Peyer's patch (tissue), 4 donors: Measurements from ENCODE around the gene PIAS4. TPM values are rescaled to one million over a fixed set of nuclear protein-coding genes. Genes with fewer than 3 reads are reported as not detected.

Experiments
- DNase-seq, 3 donors: peaks; one replicate each; pipeline ENCODE4 v3.0.0-alpha.2; 2017 to 2019
- H3K27ac ChIP-seq, 4 donors: fragments of 200-600 bp; sonication (generic); one replicate each; pipeline ENCODE4 v1.5.1; 2016 to 2019
- H3K27me3 ChIP-seq, 2 donors: fragments of 200-600 bp; sonication (generic); one replicate each; pipeline ENCODE4 v1.5.1; 2019
- H3K36me3 ChIP-seq, 3 donors: fragments of 200-600 bp; sonication (generic); one replicate each; pipeline ENCODE4 v1.5.1; 2016 to 2019
- H3K4me1 ChIP-seq, 4 donors: fragments of 200-600 bp; sonication (generic); one replicate each; pipeline ENCODE4 v1.5.1; 2016 to 2019
- H3K4me3 ChIP-seq, 4 donors: fragments of 200-600 bp; sonication (generic); 1 replicate in 3 of 4; 2 replicates in 1 of 4; pipeline ENCODE4 v1.5.1; 2016 to 2019; ENCODE audit warnings: mild to moderate bottlenecking in 1 of 4
- H3K9me3 ChIP-seq, 4 donors: fragments of 200-600 bp; sonication (generic); one replicate each; pipeline ENCODE4 v1.5.1; 2016 to 2019; ENCODE audit warnings: mild to moderate bottlenecking in 1 of 4
- CTCF ChIP-seq, 6 experiments: fragments of 450-650 bp in 4 of 6; fragments of 200-600 bp in 2 of 6; sonication (generic) in 1 of 6; IDR thresholded peaks; one replicate each; pipeline ENCODE4 v1.5.1; 2017 to 2019; ENCODE audit warnings: antibody characterized with exemption in 6 of 6, mild to moderate bottlenecking in 3 of 6, moderate library complexity in 1 of 6
- POLR2A ChIP-seq, 2 donors: fragments of 450-650 bp; IDR thresholded peaks; one replicate each; pipeline ENCODE4 v1.5.1; 2017; ENCODE audit warnings: antibody characterized with exemption in 2 of 2, mild to moderate bottlenecking in 2 of 2, moderate library complexity in 2 of 2
- total RNA-seq, 4 donors: library from RNA; depleted of rRNA; stranded (reverse); fragments of >200 nt; gene quantifications; one replicate each; pipeline ENCODE4 v1.1.0, GENCODE V29; 2016

The PIAS4 gene
- total RNA-seq, 4 donors from 2014 or later, result 15.9 to 47.9 (median 24.2) TPM

GRCh38 chr19:3976495-3977241, 30.9 kb upstream of the PIAS4 start:
- H3K4me3 ChIP-seq, result no peak overlapping the region
- DNase-seq, result no peak
- H3K9me3 ChIP-seq, result no peaks in the 10 kb centered on the region
- H3K27me3 ChIP-seq, result no peaks in the 10 kb centered on the region
- H3K27ac ChIP-seq, result no peak overlapping the region
- peaks cover 0 to 2% (median under 1%) of the 10 kb centered on the region in 4 donors for H3K4me1 ChIP-seq
- TF ChIP-seq POLR2A (IDR thresholded peaks at IDR 0.05), result no peak
- no peak for TF ChIP-seq CTCF (IDR thresholded peaks at IDR 0.05)
- peaks cover 0 to 68% (median 9%) of the 10 kb centered on the region in 3 donors for H3K36me3 ChIP-seq

- no peak for DNase-seq
- Histone ChIP-seq H3K4me1 (no peaks in the 10 kb centered on the region), H3K27ac (no peak overlapping the region), H3K27me3 (no peaks in the 10 kb centered on the region), H3K9me3 (no peaks in the 10 kb centered on the region), H3K4me3 (no peak overlapping the region), H3K36me3 (peaks cover 0 to 76% (median 9%) of the 10 kb centered on the region in 3 donors)
- TF ChIP-seq CTCF (IDR thresholded peaks at IDR 0.05), result no peak
- no peak for TF ChIP-seq POLR2A (IDR thresholded peaks at IDR 0.05)
Observed at GRCh38 chr19:3977242-3978143, 30.0 kb upstream of the PIAS4 start.

- Histone ChIP-seq H3K4me1 (peaks cover 0 to 4% (median under 1%) of the 10 kb centered on the region in 4 donors), H3K4me3 (no peak overlapping the region), H3K9me3 (no peaks in the 10 kb centered on the region), H3K27me3 (no peaks in the 10 kb centered on the region), H3K27ac (no peak overlapping the region), H3K36me3 (peaks cover 0 to 83% (median 9%) of the 10 kb centered on the region in 3 donors)
- TF ChIP-seq POLR2A (IDR thresholded peaks at IDR 0.05), result no peak
- TF ChIP-seq CTCF (IDR thresholded peaks at IDR 0.05), result no peak
- DNase-seq, result no peak
Observed at GRCh38 chr19:3978145-3978544, 29.4 kb upstream of the PIAS4 start.

GRCh38 chr19:3979289-3979673, 28.3 kb upstream of the PIAS4 start:
- Histone ChIP-seq H3K27ac (no peak overlapping the region), H3K4me1 (peaks cover 6 to 15% (median 7%) of the 10 kb centered on the region in 4 donors), H3K27me3 (no peaks in the 10 kb centered on the region), H3K36me3 (peaks cover 0 to 93% (median 9%) of the 10 kb centered on the region in 3 donors), H3K9me3 (no peaks in the 10 kb centered on the region), H3K4me3 (no peak overlapping the region)
- no peak for TF ChIP-seq POLR2A (IDR thresholded peaks at IDR 0.05)
- TF ChIP-seq CTCF (IDR thresholded peaks at IDR 0.05), result no peak
- no peak for DNase-seq

- Histone ChIP-seq H3K4me1 (peaks cover 6 to 18% (median 7%) of the 10 kb centered on the region in 4 donors), H3K36me3 (peaks cover 0 to 93% (median 9%) of the 10 kb centered on the region in 3 donors), H3K27ac (no peak overlapping the region), H3K4me3 (no peak overlapping the region), H3K27me3 (no peaks in the 10 kb centered on the region), H3K9me3 (no peaks in the 10 kb centered on the region)
- no peak for DNase-seq
- TF ChIP-seq POLR2A (IDR thresholded peaks at IDR 0.05), result no peak
- no peak for TF ChIP-seq CTCF (IDR thresholded peaks at IDR 0.05)
Observed at GRCh38 chr19:3979674-3980352, 27.7 kb upstream of the PIAS4 start.
